CD14-positive monocyte (primary cell): ENCODE data around the gene OSBPL9. TPM values are rescaled to one million over a fixed set of nuclear protein-coding genes. Genes with fewer than 3 reads are reported as not detected.

ENCODE experiments used
- DNase-seq, 3 donors: peaks; one replicate each; pipeline ENCODE4 v3.0.0-alpha.2; 2011 to 2022
- H2AFZ ChIP-seq: 2 replicates; pipeline ENCODE4 v1.6.0; 2012; ENCODE audit warnings: mild to moderate bottlenecking, low read depth, low read length, inconsistent platforms; ENCODE audit not compliant: insufficient read depth, poor library complexity, severe bottlenecking
- H3K27ac ChIP-seq, 2 donors: 1 replicate in 1 of 2; 2 replicates in 1 of 2; pipeline ENCODE4 v1.5.1; 2012 to 2013; ENCODE audit warnings: low read length in 2 of 2, control low read depth in 1 of 2, inconsistent platforms in 1 of 2, low read depth in 1 of 2, mild to moderate bottlenecking in 1 of 2
- H3K27me3 ChIP-seq, 2 donors: one replicate each; pipeline versions ENCODE4 v1.6.0 to v1.6.1; 2011 to 2013; ENCODE audit warnings: low read length in 2 of 2; ENCODE audit not compliant: control insufficient read depth in 2 of 2, insufficient read depth in 2 of 2
- H3K36me3 ChIP-seq, 2 donors: replicated peaks in 1 of 2; 1 replicate in 1 of 2; 2 replicates in 1 of 2; pipeline versions ENCODE4 v1.5.1 to v1.6.1; 2012 to 2013; ENCODE audit warnings: low read length in 2 of 2, control low read depth in 1 of 2, inconsistent platforms in 1 of 2, mild to moderate bottlenecking in 1 of 2; ENCODE audit not compliant: insufficient read depth in 2 of 2, control insufficient read depth in 1 of 2
- H3K4me1 ChIP-seq, 2 donors: 1 replicate in 1 of 2; 2 replicates in 1 of 2; pipeline versions ENCODE4 v1.5.1 to v1.6.1; 2012 to 2013; ENCODE audit warnings: low read length in 2 of 2, control low read depth in 1 of 2, inconsistent platforms in 1 of 2, mild to moderate bottlenecking in 1 of 2, moderate library complexity in 1 of 2; ENCODE audit not compliant: insufficient read depth in 2 of 2, control insufficient read depth in 1 of 2
- H3K4me2 ChIP-seq: replicated peaks from 2 replicates; pipeline ENCODE3; 2012; ENCODE audit warnings: low read length, moderate library complexity, mild to moderate bottlenecking; ENCODE audit not compliant: poor library complexity, severe bottlenecking; ENCODE audit errors: extremely low read depth
- H3K4me3 ChIP-seq, 3 experiments: fragments of 200-600 bp in 1 of 3; sonication (generic) in 1 of 3; replicated peaks in 1 of 3; 1 replicate in 2 of 3; 2 replicates in 1 of 3; pipeline ENCODE4 v1.5.1; 2011 to 2013; ENCODE audit warnings: low read length in 3 of 3, mild to moderate bottlenecking in 3 of 3, control low read depth in 2 of 3, low read depth in 2 of 3, inconsistent platforms in 1 of 3, moderate library complexity in 1 of 3
- H3K79me2 ChIP-seq: 2 replicates; pipeline ENCODE4 v1.6.0; 2012; ENCODE audit warnings: mild to moderate bottlenecking, control low read depth, inconsistent platforms, low read length, moderate library complexity; ENCODE audit not compliant: insufficient read depth
- H3K9ac ChIP-seq: 2 replicates; pipeline ENCODE4 v1.6.0; 2017; ENCODE audit warnings: low read length, mild to moderate bottlenecking; ENCODE audit not compliant: insufficient read depth, poor library complexity, severe bottlenecking
- H3K9me3 ChIP-seq, 2 donors: replicated peaks in 1 of 2; 1 replicate in 1 of 2; 2 replicates in 1 of 2; pipeline versions ENCODE4 v1.5.1 to v1.6.1; 2012 to 2013; ENCODE audit warnings: low read length in 2 of 2, control low read depth in 1 of 2; ENCODE audit not compliant: control insufficient read depth in 1 of 2, insufficient read depth in 1 of 2
- H4K20me1 ChIP-seq: 2 replicates; pipeline ENCODE4 v1.6.0; 2012; ENCODE audit warnings: mild to moderate bottlenecking, low read length, control low read depth, moderate library complexity; ENCODE audit not compliant: insufficient read depth
- H3K27ac Mint-ChIP-seq, 7 donors: one replicate each; pipeline ENCODE4 v1.8.0; 2020; ENCODE audit warnings: mild to moderate bottlenecking in 7 of 7, mixed read lengths in 7 of 7, moderate library complexity in 6 of 7, inconsistent platforms in 2 of 7
- H3K27me3 Mint-ChIP-seq, 3 donors: one replicate each; pipeline ENCODE4 v1.8.0; 2021 to 2022; ENCODE audit warnings: low read depth in 3 of 3, mild to moderate bottlenecking in 3 of 3, mixed read lengths in 3 of 3, moderate library complexity in 3 of 3, inconsistent platforms in 1 of 3
- H3K36me3 Mint-ChIP-seq, 2 donors: one replicate each; pipeline ENCODE4 v1.8.0; 2020; ENCODE audit warnings: mixed read lengths in 2 of 2, inconsistent platforms in 1 of 2, mild to moderate bottlenecking in 1 of 2
- H3K4me1 Mint-ChIP-seq: one replicate; pipeline ENCODE4 v1.8.0; 2020; ENCODE audit warnings: mild to moderate bottlenecking, mixed read lengths
- H3K4me3 Mint-ChIP-seq, 2 donors: one replicate each; pipeline ENCODE4 v1.8.0; 2020; ENCODE audit warnings: mild to moderate bottlenecking in 2 of 2, mixed read lengths in 2 of 2, moderate library complexity in 1 of 2
- H3K9me3 Mint-ChIP-seq, 7 donors: one replicate each; pipeline ENCODE4 v1.8.0; 2020 to 2022; ENCODE audit warnings: mixed read lengths in 7 of 7, mild to moderate bottlenecking in 6 of 7, moderate library complexity in 6 of 7, inconsistent platforms in 2 of 7
- CTCF ChIP-seq: fragments of 200-600 bp; IDR thresholded peaks from one replicate; pipeline ENCODE4 v1.8.0; 2022; ENCODE audit warnings: antibody characterized with exemption, mild to moderate bottlenecking
- WGBS: methylation state at CpG from one replicate; pipeline ENCODE4 v1.1.5; 2013; ENCODE audit warnings: missing lambda C conversion rate; ENCODE audit not compliant: insufficient coverage; 5-methylcytosine and 5-hydroxymethylcytosine counted together
- intact Hi-C, 2 donors: fragments of 100-400 bp; cut with micrococcal nuclease; formaldehyde crosslinking; loops; one replicate each; pipeline versions ENCODE4 v1.15.0 to v1.15.1; 2023
- polyA plus RNA-seq, 3 donors: library from polyadenylated mRNA; depleted of rRNA in 1 of 3; unstranded in 2 of 3; stranded (reverse) in 1 of 3; fragments of 300-500 nt in 2 of 3; fragments of >200 nt in 1 of 3; fragmentation: Illumina TruSeq in 2 of 3; gene quantifications; 1 replicate in 2 of 3; 2 replicates in 1 of 3; pipeline ENCODE4 v1.2.3, GENCODE V29; 2012 to 2021

OSBPL9 gene
- polyA plus RNA-seq, 3 donors, result 22.2 to 41.4 (median 31.3) TPM

DNA sequence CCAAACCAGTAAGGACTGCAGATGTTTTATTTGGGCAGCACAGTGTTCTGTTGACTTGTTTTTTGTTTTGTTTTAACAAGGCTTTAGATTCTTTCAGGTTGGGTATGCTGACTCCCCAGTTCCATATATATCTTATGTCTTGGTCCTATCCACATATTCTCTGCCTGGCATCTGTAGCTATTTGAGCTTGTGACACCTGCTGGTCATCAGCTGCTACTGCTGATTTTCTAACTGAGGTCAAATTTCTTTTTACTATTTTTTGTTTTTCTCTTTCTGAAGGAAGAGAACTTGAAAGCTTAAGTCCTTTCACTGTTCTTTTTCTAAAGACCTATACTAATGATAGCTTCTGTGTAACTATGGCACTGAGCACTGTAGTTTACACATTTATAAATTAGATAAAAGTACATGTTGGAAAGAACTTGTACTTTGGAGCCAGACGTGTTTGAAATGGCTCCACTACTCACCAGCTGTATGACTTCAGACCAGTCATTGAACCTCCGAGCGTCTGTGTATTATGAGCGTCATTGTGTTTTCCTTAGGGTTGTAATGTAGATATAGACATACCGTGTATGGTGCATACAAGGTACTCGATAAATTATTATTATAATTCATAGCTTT, 152.2 kb downstream of the OSBPL9 start:
- H3K9me3 ChIP-seq, result no peaks in the 10 kb centered on the region
- no peaks in the 10 kb centered on the region for H3K79me2 ChIP-seq
- TF ChIP-seq CTCF, result peak; percentile 81
- H3K27me3 Mint-ChIP-seq, result no peaks in the 10 kb centered on the region
- H3K4me3 ChIP-seq, result no peak overlapping the region
- H3K27ac Mint-ChIP-seq, result no peak overlapping the region
- no peaks in the 10 kb centered on the region for H3K4me1 Mint-ChIP-seq
- H3K27me3 ChIP-seq, result no peaks in the 10 kb centered on the region
- H4K20me1 ChIP-seq, result no peaks in the 10 kb centered on the region
- no peak overlapping the region for H3K27ac ChIP-seq
- no peak overlapping the region for H2AFZ ChIP-seq
- peaks cover 62 to 90% of the 10 kb centered on the region in 2 donors for H3K36me3 ChIP-seq
- intact Hi-C loops, result loop anchor here in 1 of 2 donors (10.0 kb wide), 1 partner anchor 144 kb away; no protein-coding TSS in a partner anchor
- H3K9me3 Mint-ChIP-seq, result no peaks in the 10 kb centered on the region
- H3K4me2 ChIP-seq, result no peak overlapping the region
- no CpG with 5 or more reads among the region's 6 CpGs for WGBS
- H3K36me3 Mint-ChIP-seq, result peaks cover 59 to 65% of the 10 kb centered on the region in 2 donors
- no peak overlapping the region for H3K9ac ChIP-seq
- peak; percentile 14 to 44 (median 41) for DNase-seq
- H3K4me1 ChIP-seq, result no peaks in the 10 kb centered on the region
- H3K4me3 Mint-ChIP-seq, result no peak overlapping the region

- DNase-seq, result peak in 2 of 3 donors; percentile 8 to 16
- no peak for TF ChIP-seq CTCF
- Mint-ChIP-seq H3K9me3 (peaks cover 0 to 1% (median 0%) of the 10 kb centered on the region in 7 donors), H3K4me1 (peaks cover 8% of the 10 kb centered on the region), H3K27me3 (no peaks in the 10 kb centered on the region), H3K27ac (peak overlapping the region in 6 of 7 donors; percentile 1 to 89 (median 56)), H3K4me3 (no peak overlapping the region), H3K36me3 (peaks cover 64 to 73% of the 10 kb centered on the region in 2 donors)
- Histone ChIP-seq H3K27me3 (no peaks in the 10 kb centered on the region), H3K79me2 (no peaks in the 10 kb centered on the region), H3K9me3 (no peaks in the 10 kb centered on the region), H3K4me2 (no peak overlapping the region), H3K36me3 (peaks cover 52 to 75% of the 10 kb centered on the region in 2 donors), H3K9ac (no peak overlapping the region), H3K4me1 (peaks cover 5 to 9% of the 10 kb centered on the region in 2 donors), H2AFZ (no peak overlapping the region), H4K20me1 (no peaks in the 10 kb centered on the region), H3K4me3 (no peak overlapping the region), H3K27ac (peak overlapping the region in 1 of 2 donors; percentile 52)
- intact Hi-C loops, result no loop called here
Measured at GRCh38 chr1:51776408-51776807, 159.5 kb downstream of the OSBPL9 start.
